ENCODE data around the gene OGT.
"Not testable (repeated sequence)": the region's sequence is repeated elsewhere in the genome, so short reads cannot be mapped to it uniquely, and the experiment has no call there.

The OGT gene

DNA sequence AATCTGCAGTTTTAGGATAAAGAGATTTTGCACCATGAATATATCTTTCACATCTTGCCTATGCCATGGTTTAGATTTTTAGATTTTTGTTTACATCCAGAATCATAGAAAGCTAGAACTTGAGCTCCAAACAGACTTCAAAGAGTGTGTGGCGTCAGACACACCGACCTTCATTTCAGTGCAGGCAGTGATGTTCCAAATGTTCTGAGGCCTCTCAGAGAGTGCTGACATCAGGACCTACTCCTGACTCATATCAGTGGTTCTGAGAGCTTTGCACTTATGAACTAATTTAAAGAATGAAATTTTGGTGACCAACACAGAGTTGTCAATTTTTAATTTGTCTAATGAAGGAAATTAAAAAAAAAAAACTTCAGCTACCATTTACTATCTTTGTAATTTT lies 67.1 kb downstream of the OGT start:
- no peak for DNase-seq

DNA sequence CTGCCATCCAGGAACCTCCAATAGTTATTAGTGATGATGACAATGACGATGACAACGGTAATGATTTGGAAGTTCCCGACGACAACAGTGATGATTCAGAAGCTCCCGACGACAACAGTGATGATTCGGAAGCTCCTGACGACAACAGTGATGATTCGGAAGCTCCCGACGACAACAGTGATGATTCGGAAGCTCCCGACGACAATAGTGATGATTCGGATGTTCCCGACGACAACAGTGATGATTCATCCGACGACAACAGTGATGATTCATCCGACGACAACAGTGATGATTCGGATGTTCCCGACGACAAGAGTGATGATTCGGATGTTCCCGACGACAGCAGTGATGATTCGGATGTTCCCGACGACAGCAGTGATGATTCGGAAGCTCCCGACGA lies 70.7 kb downstream of the OGT start:
- DNase-seq: no peak

DNA sequence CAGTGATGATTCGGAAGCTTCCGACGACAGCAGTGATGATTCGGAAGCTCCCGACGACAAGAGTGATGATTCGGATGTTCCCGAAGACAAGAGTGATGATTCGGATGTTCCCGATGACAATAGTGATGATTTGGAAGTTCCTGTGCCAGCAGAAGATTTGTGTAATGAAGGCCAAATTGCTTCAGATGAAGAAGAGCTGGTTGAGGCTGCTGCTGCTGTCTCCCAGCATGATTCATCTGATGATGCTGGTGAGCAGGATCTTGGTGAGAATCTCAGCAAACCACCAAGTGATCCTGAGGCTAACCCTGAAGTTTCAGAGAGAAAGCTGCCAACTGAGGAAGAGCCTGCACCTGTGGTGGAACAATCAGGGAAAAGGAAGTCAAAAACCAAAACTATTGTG lies 71.2 kb downstream of the OGT start:
- DNase-seq: no peak

DNA sequence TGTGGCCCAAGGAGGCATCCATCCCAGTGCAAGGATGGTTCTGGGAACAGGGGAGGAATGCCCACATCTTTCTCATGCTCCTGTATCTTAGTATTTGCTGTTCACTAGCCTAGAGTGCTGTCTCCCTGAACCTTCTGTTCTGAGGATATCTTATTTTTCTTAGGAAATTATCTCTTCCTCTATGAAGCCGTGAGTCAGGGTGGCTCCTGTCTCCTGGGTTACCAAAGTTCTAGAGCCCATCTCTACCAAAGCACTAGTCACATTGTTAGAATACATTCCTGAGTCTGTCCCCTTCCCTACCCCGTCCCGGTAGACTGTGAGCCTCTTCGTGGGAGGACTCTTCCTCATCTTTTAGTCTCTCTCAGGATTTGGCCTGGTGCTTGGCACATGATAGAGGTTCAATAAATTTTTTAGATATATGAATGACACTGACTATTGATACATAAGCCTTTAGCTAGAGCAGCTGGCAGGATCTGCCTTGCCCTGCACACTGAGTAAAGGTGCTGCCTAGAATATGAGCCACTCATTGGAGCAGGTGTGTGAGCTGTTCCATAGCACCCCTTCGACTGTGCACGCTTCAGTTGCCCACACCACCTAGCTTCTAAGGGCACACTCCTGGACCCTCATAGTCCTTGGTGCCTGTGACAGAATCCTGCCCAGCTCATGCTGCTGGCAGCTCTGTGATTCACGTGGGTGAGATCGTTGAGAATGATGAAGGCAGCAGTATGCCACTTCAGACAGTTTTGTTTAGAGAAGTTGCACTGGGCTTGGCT lies 72.1 kb downstream of the OGT start:
- no peak for DNase-seq

DNA sequence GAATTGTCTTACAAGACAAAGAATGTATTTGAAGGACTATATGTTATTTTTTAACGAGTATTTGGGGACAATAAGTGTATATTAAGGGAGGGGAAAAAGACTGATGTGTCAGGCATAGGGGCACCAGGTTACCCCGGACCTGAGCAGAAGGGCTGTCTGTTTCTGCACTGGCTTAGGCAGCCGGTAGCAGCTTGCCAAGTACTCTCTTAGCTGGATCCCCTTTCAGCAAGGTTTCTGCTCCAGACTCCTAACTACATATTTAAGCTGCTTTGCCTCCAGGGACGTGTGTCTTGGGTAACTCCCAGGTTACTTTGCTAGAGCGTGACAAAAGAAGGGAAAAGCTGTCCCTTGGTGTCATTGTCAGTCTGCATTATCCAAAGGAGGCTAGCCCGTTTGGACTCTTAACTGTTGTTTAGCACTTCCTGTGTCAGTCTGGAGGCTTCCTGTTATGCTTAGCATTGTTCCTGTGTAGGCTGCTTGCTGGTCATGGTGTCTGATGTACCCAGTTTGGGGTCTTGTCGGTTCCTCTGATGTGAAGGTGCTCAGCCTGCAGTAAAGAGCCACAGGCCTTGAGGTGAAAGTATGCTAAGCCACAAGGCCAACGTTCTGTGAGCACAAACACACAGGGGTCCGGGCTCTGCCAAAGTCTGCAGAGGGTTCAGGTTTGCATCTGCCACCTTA lies 73.8 kb downstream of the OGT start:
- DNase-seq: no peak

DNA sequence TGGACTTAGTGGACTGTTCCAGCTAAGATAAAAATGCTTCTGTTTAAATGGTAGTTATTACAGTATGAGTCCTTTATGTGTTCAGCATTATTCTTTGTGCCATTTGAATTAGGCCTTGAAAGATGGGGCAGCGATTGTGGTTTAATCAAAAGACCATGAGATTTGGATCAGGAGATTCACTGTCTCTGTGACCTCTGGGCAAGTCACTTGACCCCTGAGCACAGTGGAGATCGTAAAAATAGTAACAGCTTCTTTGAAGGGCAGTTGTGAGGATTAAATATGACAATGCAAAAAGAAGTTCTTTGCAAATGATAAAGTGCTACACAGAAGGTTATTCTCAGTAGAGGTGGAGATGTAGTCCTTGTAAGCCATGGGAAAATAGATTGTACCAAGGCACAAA lies 74.6 kb downstream of the OGT start:
- no peak for DNase-seq

DNA sequence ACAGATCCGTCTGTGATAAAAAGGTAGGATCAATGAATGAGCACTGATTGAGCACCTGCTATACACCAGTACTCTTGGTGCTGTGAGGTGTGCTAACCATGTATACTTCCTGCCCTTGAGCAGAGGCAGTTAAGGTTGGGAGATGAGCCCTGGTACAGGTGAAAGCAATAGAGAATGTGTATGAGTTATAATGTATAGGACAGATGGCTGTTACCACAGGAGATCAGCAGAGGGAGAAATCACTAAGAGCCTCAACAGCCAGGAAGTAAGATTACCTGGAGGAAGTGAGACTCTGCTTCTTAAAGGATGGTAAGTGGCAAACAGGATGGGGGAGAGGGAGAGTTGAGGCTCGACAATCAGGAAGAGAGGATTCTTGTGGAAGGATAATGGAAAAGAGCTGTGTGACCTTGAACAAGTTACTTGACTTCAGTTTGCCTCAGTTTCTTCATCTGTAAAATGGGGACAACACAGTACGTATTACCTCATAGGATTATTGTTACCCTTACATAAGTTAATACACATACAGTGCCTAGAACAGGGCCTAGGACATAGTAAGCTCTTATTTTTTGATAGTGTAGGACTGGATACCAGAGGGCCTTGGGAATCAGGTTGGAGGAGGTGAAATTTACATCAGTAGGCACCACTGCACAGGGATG lies 76.3 kb downstream of the OGT start:
- DNase-seq: no peak

DNA sequence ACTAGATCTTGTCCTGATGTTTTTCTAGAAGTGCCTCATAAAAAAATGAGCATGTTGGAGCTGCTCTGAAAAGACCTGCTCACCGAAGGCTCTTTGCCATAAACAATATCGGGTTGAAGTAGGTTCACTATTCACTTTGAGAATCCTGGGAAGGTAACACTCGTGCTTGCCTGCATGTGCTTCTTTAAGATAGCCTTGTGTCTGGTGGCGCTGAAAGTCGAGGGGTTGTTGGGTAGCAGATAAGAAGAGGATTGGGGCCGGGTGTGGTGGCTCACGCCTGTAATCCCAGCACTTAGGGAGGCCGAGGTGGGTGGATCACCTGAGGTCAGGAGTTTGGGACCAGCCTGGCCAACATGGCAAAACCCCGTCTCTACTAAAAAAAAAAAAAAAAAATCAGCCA lies 78.8 kb downstream of the OGT start:
- not testable (repeated sequence) for DNase-seq

DNA sequence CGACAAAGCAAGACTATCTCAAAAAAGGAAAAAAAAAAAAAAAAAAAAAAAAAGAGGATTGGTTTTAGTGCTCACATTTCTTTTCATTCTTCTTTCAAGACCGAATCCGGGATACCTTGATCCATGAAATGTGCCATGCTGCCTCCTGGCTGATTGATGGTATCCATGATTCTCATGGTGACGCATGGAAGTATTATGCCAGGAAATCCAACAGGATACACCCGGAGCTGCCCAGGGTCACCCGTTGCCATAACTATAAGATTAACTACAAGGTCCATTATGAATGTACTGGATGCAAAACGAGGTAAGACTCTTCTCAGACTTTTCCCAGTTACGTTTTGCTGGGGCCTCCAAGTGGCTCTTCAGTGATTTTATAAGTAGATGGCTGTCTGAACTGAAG lies 79.4 kb downstream of the OGT start:
- DNase-seq: no peak

DNA sequence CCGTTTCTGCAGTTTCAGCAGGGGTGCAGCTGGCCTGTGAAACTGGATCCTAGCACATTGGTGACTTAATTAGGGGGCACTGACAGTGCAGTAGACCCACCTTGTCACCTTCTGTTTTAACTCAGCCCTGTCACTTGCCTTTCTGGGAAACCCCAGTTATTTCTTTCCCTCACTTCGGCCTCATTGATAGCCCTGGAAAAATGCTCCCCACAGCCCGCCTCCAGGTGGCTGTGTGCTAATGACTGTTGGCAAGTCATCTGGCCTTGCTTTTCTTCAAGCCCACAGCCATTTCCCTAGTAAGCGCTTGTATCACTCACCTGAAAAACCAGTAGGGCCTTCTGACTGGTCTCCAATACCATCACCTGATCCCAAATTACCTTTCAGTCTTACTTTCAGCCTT lies 82.2 kb downstream of the OGT start:
- no peak for DNase-seq

DNA sequence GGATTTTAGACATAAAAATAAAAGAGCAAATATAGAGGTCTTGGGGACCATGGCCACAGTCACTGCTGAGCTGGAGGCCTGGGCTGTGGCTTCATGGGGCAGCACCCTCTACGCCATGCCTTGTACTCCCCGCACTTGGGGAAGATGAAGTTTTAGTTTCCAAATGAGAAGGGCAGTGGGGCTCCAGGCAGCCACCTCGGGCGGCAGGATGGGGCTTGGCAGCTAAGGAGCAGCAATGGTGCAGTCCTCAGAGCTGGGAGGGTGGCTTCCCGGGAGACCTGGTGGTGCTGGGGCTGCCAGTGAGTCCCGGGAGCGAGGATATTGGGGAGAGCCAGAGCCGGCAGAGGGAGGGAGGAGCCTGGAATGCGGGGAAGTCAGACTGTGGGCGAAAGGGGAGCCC lies 83.0 kb downstream of the OGT start:
- no peak for DNase-seq

DNA sequence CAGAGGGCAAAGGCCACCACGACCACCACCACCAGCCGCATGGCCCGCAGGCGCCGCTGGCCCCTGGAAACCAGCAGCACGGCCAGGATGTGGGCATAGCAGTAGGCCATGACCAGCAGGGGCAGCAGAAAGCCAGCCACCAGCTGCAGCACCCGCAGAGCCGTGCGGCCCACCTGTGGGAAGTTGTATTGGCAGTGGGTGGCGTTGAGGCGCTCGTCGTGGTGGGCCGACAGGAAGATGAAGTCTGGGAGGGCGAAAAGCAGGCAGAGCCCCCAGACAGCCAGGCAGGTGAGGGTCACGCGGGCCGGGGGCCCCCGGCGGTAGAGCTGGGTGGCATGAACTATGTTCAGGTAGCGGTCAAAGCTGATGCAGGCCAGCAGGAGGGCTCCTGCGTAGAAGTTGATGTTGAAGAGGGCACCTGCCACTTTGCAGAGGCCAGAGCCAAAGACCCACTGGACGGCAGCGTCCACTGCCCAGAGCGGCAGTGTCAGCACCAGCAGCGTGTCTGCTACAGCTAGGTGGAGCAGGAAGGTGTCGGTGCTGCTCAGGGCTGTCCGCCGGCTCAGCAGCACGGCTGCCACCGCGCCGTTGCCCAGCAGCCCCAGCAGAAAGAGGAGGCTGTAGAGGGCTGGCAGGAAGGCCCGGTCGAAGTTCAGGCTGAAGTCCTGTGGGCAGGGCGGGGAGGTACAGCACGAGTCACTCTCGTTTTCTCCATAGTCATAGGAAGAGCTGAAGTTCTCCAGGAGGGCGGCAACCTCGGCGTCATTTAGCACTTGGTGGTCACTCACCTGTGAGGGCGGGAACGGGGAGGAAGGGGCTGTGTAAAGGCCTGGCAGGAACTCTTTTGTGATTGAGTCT lies 84.0 kb downstream of the OGT start:
- DNase-seq: no peak

DNA sequence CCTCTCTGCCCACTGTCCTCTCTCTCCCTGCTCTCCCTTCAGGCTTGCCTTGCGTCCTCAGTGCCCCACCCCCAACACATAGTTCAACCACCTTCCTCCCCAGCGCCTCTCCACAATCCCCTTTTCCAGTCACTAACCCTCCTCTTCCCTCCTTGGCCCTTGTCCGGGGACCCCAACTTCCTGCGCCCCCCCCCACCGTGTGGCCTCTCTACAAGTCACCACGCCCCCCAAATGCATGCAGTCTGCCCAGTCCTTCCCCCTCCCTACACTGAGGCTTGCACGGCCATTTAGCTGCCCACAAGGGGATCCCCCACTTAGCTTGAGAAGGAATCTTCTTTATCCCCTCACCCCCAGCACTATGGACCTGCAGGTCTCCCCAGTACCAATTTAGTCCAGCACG lies 84.8 kb downstream of the OGT start:
- no peak for DNase-seq

DNA sequence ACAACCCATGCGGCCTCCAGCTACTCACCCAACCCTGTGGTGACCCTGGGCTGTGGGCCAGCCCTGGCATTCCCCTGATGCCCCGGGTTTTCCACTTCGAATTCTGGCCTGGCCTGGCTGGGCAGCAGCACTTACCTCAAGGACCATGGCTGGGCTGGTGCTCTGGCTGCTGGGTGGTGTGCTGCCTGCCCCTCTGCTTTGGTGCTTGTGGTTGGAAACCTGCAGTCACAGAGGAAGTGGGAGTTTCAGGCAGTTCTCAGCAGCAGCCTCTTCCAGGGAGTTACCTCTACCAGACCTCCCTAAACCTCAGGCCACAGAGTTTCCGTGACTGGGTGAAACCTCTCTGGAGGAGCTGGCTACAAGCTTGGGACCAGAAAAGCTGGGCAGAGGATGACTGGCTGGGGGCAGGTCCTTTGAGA lies 85.4 kb downstream of the OGT start, which contains the start of gene CXCR3:
TSS of gene CXCR3 (minus strand) at position 209 of the 419 bp plus-strand sequence. CDS start at position 147, 62 bp downstream.
- no peak for DNase-seq

DNA sequence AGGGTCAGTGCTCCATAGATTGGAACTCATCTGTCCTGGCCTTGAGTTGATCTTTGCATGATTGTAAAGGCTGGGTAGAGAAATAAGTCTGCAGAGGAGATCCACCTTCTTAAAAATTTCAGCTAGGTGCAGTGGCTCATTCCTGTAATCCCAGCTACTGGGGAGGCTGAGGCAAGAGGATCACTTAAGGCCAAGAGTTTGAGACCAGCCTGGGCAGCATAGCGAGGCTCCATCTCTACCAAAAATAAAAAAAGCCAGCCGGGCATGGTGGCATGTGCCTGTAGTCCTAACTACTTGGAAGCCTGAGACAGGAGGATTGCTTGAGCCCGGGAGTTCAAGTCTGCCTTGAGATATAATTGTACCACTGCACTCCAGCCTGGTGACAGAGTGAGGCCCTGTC lies 85.9 kb downstream of the OGT start:
- DNase-seq: no peak

DNA sequence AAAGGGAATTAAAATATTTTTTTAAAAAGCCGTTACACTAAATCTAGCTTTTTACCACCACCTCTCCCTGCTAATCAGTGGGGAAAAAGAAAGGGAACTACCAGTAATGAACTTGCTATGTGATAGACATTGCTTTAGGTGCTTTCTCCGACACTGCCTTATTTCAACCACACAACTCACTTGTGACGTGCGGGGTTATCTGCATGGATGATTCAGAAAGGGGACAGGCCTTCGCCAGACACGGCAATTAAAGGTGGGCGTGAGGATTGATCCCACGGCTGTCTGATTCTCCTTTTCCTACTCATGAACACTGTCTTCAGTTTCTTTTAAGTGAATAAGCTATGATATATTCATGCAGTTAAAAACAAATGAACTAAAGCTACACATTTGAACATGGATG lies 86.3 kb downstream of the OGT start:
- DNase-seq: no peak

DNA sequence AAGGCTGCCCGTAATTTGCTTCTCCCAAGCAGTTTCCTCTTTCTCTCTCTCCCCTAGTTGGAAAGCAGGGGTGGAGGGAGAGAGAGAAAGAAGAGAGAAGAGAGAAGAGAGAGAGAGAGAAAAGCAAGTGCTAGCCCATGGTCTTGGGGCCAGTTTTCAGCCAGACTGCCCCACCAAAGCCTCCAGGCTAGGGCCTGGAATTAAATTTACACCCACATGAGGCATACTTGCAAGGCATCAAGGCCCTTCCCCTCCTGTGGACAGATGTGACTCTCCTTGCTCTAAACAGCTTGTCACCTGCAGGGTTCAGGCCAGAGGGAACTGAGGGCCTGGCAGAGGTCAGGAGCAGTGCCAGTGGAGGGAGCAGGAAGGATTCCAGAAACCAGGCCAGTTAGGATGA lies 87.1 kb downstream of the OGT start:
- DNase-seq: no peak

DNA sequence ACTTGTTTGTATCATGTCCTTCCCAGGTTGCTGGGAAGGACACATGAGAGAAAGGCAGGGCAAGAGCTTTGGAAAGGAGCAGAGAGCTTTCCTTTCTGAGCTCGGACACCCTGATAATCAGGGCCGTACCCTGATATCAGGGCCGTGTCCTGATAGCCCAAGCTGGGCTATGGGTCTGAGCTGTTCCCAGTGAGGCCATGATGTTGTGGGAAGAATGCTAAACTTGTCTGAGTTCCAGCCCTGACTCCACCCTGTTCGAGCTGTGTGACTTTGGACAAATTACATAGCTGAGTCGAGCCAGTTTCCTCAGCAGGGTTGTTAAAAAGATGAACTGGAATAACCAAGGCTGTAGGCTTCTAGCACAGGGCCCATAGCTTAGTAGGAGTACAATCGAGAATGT lies 88.7 kb downstream of the OGT start:
- no peak for DNase-seq

DNA sequence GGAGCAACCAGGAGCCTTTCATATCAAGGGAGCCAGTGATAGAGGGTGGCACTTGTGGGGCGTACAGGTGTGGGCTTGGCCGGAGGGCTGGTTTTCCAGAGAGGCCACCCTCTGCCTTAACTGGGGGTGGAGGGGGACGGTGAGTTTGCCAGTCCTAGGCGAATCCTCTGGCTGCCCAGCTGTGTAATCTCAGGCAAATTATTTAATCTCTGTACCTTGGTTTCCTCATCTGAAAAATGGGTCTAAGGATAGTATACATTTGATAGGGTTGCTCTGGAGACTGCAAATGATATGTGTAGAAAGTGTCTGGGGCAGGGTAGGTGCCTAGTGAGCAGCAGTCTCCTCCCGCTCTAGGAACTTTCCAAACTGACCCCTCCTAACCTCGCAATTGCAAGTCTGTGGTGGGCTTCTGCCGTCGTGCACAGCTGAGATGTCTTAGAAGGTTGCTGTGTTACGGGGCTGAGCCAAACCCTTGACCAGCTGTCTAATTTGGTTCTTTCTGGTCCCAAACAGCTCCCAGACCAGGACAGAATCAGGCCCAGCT lies 89.2 kb downstream of the OGT start:
- DNase-seq: no peak

DNA sequence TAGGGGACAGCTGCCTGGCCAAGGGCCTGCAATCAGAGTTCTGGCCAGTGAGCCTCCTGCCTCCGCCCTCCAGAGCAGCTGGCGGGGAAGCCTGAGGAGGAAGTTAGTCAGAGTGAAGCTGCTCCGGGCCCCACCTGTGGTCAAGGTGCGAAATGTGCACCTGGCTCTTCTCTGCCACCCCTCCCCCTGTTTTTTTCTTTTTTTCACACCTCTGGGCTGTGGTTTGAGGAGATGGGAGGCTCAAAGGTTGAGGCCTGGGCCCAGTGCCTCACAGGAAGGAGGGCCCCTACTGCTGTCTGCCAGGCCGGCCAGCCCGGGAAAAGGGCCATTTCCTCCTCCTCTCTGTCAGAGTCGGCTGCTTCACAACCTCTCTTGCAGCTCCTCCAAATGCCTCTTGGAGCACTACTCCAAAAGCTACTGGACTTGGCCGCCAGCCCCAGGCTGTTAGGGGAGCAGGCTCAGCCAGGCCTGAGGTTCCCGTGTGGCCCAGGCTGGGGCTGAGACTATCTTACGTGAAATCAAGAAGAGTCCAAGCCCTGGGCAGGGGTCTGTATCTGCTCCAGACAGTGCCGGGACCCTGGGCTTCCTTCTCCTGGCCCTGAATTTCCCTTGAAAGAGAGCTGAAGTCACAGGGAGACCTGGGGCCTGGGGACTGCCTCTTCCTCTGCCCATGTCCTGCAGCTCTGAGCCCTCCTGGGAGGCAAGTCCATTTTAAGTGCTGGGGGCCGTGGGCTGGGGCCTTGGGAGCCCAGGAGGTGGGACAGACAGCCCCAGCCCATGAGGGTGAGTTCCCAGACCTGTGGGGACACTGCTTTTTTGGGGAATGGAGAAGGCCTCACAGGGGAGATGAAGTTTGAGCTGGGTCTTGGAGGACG lies 89.9 kb downstream of the OGT start:
- no peak for DNase-seq

DNA sequence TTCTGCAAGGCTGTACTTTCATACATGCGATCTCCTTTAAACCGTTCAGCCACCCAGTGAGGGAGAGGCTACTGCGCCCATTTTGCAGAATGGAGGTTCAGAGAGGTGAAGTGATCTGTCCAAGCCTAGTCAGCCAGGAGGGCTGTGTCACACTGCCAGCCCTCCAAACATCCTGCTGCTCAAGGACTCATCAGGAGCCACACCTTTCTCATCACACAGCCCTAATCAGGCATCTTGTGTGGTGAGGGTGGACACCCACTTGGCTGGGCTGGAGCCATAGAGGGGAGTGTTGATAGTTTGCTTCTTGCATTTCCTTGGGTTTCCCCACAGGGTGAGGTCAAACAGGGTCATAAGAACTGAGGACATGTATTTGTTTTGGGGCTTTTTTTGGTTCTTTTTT lies 90.8 kb downstream of the OGT start:
- DNase-seq: no peak

DNA sequence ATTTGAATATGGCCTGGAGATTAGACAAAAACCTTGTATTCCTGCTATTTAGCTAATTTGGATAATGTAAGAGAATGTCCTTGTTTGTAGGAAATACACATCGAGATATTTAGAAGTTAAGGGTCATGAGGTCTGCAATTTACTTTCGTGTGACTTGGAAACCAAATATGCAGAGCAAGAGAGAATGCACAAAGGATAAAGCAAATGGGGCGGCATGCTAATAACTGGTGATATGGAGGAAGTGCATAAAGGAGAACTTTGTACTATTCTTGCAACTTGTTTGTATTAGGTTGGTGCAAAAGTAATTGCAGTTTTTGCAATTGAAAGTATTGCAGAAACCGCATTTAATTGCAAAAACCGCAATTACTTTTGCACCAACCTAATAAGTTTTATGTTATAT lies 92.6 kb downstream of the OGT start:
- no peak for DNase-seq

All from GOT3 (cell line).